Keratinocyte (primary cell): ENCODE data around the gene ATL2. TPM values are rescaled to one million over a fixed set of nuclear protein-coding genes. Genes with fewer than 3 reads are reported as not detected.
A peak's percentile ranks its signal among the peaks of the same experiment; 100 is the strongest.

ENCODE experiments used
- DNase-seq: peaks from one replicate; pipeline ENCODE4 v3.0.0-alpha.2; 2011; ENCODE audit warnings: low read depth, missing footprints, low spot score
- FAIRE-seq: peaks from 2 replicates; lab custom pipeline; 2011; peaks lifted over from hg19 to GRCh38; lab: Jason Lieb, UNC
- H2AFZ ChIP-seq: 2 replicates; pipeline ENCODE4 v1.6.0; 2012; ENCODE audit warnings: low read length, control low read depth, inconsistent platforms; ENCODE audit not compliant: control insufficient read depth
- H3K27ac ChIP-seq: 2 replicates; pipeline ENCODE4 v1.5.1; 2011; ENCODE audit warnings: low read length; ENCODE audit not compliant: control insufficient read depth, insufficient read depth
- H3K27me3 ChIP-seq: 3 replicates; pipeline ENCODE4 v1.6.0; 2011; ENCODE audit warnings: low read length; ENCODE audit not compliant: control insufficient read depth, insufficient read depth; ENCODE audit errors: extremely low read depth
- H3K36me3 ChIP-seq, 2 experiments: 2 replicates in 1 of 2; 3 replicates in 1 of 2; pipeline ENCODE4 v1.5.1; 2011; ENCODE audit warnings: low read length in 2 of 2, mild to moderate bottlenecking in 1 of 2; ENCODE audit not compliant: control insufficient read depth in 2 of 2, insufficient read depth in 2 of 2; ENCODE audit errors: extremely low read depth in 1 of 2
- H3K4me1 ChIP-seq: 3 replicates; pipeline ENCODE4 v1.5.1; 2011; ENCODE audit warnings: low read length; ENCODE audit not compliant: control insufficient read depth, insufficient read depth; ENCODE audit errors: extremely low read depth
- H3K4me2 ChIP-seq: 3 replicates; pipeline ENCODE4 v1.6.0; 2011; ENCODE audit warnings: low read depth, low read length; ENCODE audit not compliant: control insufficient read depth, insufficient read depth; ENCODE audit errors: extremely low read depth
- H3K4me3 ChIP-seq, 3 experiments: fragments of 200-600 bp in 1 of 3; sonication (generic) in 1 of 3; 2 replicates in 2 of 3; 3 replicates in 1 of 3; pipeline ENCODE4 v1.5.1; 2011 to 2016; ENCODE audit warnings: low read length in 3 of 3, mild to moderate bottlenecking in 3 of 3, control low read depth in 2 of 3, inconsistent platforms in 1 of 3, low read depth in 1 of 3, mixed read lengths in 1 of 3, mixed run types in 1 of 3, moderate library complexity in 1 of 3; ENCODE audit not compliant: control insufficient read depth in 2 of 3, insufficient read depth in 2 of 3; ENCODE audit errors: extremely low read depth in 1 of 3
- H3K79me2 ChIP-seq: 2 replicates; pipeline ENCODE4 v1.6.0; 2012; ENCODE audit warnings: low read length; ENCODE audit not compliant: control insufficient read depth, insufficient read depth
- H3K9ac ChIP-seq: 3 replicates; pipeline ENCODE4 v1.6.0; 2011; ENCODE audit warnings: low read length; ENCODE audit not compliant: control insufficient read depth, insufficient read depth; ENCODE audit errors: extremely low read depth
- H3K9me1 ChIP-seq: 3 replicates; pipeline ENCODE4 v1.6.0; 2011; ENCODE audit warnings: low read length; ENCODE audit not compliant: control insufficient read depth, insufficient read depth; ENCODE audit errors: extremely low read depth
- H3K9me3 ChIP-seq: 2 replicates; pipeline ENCODE4 v1.5.1; 2012; ENCODE audit warnings: low read depth, low read length; ENCODE audit not compliant: control insufficient read depth
- H4K20me1 ChIP-seq: 3 replicates; pipeline ENCODE4 v1.6.0; 2011; ENCODE audit warnings: low read length; ENCODE audit not compliant: control insufficient read depth, insufficient read depth; ENCODE audit errors: extremely low read depth
- CTCF ChIP-seq, 3 experiments: IDR thresholded peaks in 1 of 3; conservative IDR thresholded peaks in 1 of 3; optimal IDR thresholded peaks in 1 of 3; 2 replicates in 2 of 3; 3 replicates in 1 of 3; pipeline versions ENCODE3 to v1.5.1; 2011; ENCODE audit warnings: low read length in 3 of 3, mild to moderate bottlenecking in 3 of 3, moderate library complexity in 2 of 3, control low read depth in 1 of 3, inconsistent platforms in 1 of 3; ENCODE audit not compliant: insufficient read depth in 2 of 3; ENCODE audit errors: extremely low read depth in 1 of 3
- EZH2 ChIP-seq: IDR thresholded peaks from one replicate; pipeline ENCODE4 v1.6.1; 2012; ENCODE audit warnings: inconsistent platforms, mild to moderate bottlenecking, low read length, moderate library complexity
- dilution Hi-C: fragments of 300-500 bp; cut with MboI; formaldehyde crosslinking; loops from one replicate; pipeline ENCODE4 v1.7.0; 2020; ENCODE audit warnings: low sequenced_read_pairs; ENCODE audit not compliant: extremely low pct_ligation_motif_present
- polyA plus RNA-seq, 5 experiments: library from polyadenylated mRNA; depleted of rRNA in 3 of 5; stranded (reverse) in 3 of 5; stranded (forward) in 1 of 5; unstranded in 1 of 5; fragments of >200 nt; gene quantifications; 1 replicate in 1 of 5; 2 replicates in 3 of 5; 3 replicates in 1 of 5; pipeline versions ENCODE4 v1.2.1 to v1.2.3, GENCODE V29; 2011 to 2012; ENCODE audit warnings: missing spikeins in 2 of 5, low read depth in 1 of 5, low replicate concordance in 1 of 5

ATL2 gene
- polyA plus RNA-seq, 1 donor (not counting 4 experiments of a cell fraction or from before 2014, with no cell fraction given): 83.2 TPM

- Histone ChIP-seq H3K9ac (no peak overlapping the region), H3K27me3 (no peaks in the 10 kb centered on the region), H4K20me1 (no peaks in the 10 kb centered on the region), H3K9me1 (peaks cover 1% of the 10 kb centered on the region), H3K9me3 (no peaks in the 10 kb centered on the region), H3K4me3 (no peak overlapping the region), H2AFZ (no peak overlapping the region), H3K36me3 (peaks cover 14 to 19% of the 10 kb centered on the region in 2 experiments), H3K79me2 (peaks cover 19% of the 10 kb centered on the region), H3K4me2 (no peak overlapping the region), H3K27ac (peak overlapping the region; percentile 8), H3K4me1 (peaks cover 10% of the 10 kb centered on the region)
- no peak for FAIRE-seq
- DNase-seq: peak; percentile 21
- TF ChIP-seq EZH2 (no peak), CTCF (optimal IDR thresholded peaks at IDR 0.05 in 1 of 3, IDR thresholded peaks at IDR 0.05 in 1 of 3, conservative IDR thresholded peaks at IDR 0.05 in 1 of 3; ENCODE audit: extremely low read depth in 1 of 3, insufficient read depth in 2 of 3, low read length in 3 of 3) (no peak)
- dilution Hi-C loops: no loop called here
These were observed 74.9 kb downstream of the ATL2 start for GRCh38 chr2:38301969-38302702.

GRCh38 chr2:38301340-38301968 lies 75.6 kb downstream of the ATL2 start:
- Histone ChIP-seq H2AFZ (no peak overlapping the region), H3K36me3 (peaks cover 14 to 21% of the 10 kb centered on the region in 2 experiments), H3K27me3 (no peaks in the 10 kb centered on the region), H3K9me1 (peaks cover 2% of the 10 kb centered on the region), H3K79me2 (peaks cover 17% of the 10 kb centered on the region), H3K4me2 (no peak overlapping the region), H3K9ac (no peak overlapping the region), H4K20me1 (no peaks in the 10 kb centered on the region), H3K4me1 (peaks cover 10% of the 10 kb centered on the region), H3K4me3 (no peak overlapping the region), H3K27ac (peak overlapping the region; percentile 8), H3K9me3 (no peaks in the 10 kb centered on the region)
- FAIRE-seq (no peak), DNase-seq (no peak)
- TF ChIP-seq EZH2: no peak
- TF ChIP-seq CTCF (optimal IDR thresholded peaks at IDR 0.05 in 1 of 3, IDR thresholded peaks at IDR 0.05 in 1 of 3, conservative IDR thresholded peaks at IDR 0.05 in 1 of 3; ENCODE audit: extremely low read depth in 1 of 3, insufficient read depth in 2 of 3, low read length in 3 of 3): no peak
- dilution Hi-C loops: no loop called here
